Muscle of leg (tissue), 11 donors: Measurements from ENCODE around the gene DCST2. TPM values are rescaled to one million over a fixed set of nuclear protein-coding genes. Genes with fewer than 3 reads are reported as not detected.

Source experiments
- DNase-seq: peaks from one replicate; pipeline ENCODE4 v3.0.0; 2013
- H3K27ac ChIP-seq: one replicate; pipeline ENCODE4 v1.5.1; 2013; ENCODE audit warnings: mild to moderate bottlenecking, low read length, control low read depth
- H3K27me3 ChIP-seq: one replicate; pipeline ENCODE4 v1.6.1; 2013; ENCODE audit warnings: low read length; ENCODE audit not compliant: control insufficient read depth, insufficient read depth
- H3K36me3 ChIP-seq: one replicate; pipeline ENCODE4 v1.6.1; 2013; ENCODE audit warnings: low read length; ENCODE audit not compliant: control insufficient read depth, insufficient read depth
- H3K4me1 ChIP-seq: one replicate; pipeline ENCODE4 v1.6.1; 2013; ENCODE audit warnings: low read length; ENCODE audit not compliant: control insufficient read depth, insufficient read depth
- H3K4me3 ChIP-seq: one replicate; pipeline ENCODE4 v1.5.1; 2013; ENCODE audit warnings: low read length, control low read depth
- H3K9me3 ChIP-seq: replicated peaks from 2 replicates; pipeline ENCODE4 v1.6.1; 2013; ENCODE audit warnings: low read depth, low read length; ENCODE audit not compliant: control insufficient read depth
- WGBS: methylation state at CpG from one replicate; pipeline ENCODE4 v1.1.5; 2013; ENCODE audit warnings: missing lambda C conversion rate; ENCODE audit not compliant: insufficient coverage; 5-methylcytosine and 5-hydroxymethylcytosine counted together
- polyA plus RNA-seq, 8 donors: library from polyadenylated mRNA; unstranded; fragments of 120-200 nt; gene quantifications; one replicate each; pipeline versions ENCODE4 v1.2.1 to v1.2.3, GENCODE V29; 2013; ENCODE audit warnings: inconsistent platforms in 1 of 8, low replicate concordance in 1 of 8; ENCODE audit not compliant: insufficient read length in 8 of 8, insufficient read depth in 1 of 8
- total RNA-seq: library from RNA; stranded (reverse); fragments of 120-200 nt; gene quantifications from one replicate; pipeline ENCODE4 v1.2.4, GENCODE V29; 2013

DCST2 gene
- total and polyA plus RNA-seq, 9 donors = 0.49 to 1.6 (median 0.78) TPM

DNA sequence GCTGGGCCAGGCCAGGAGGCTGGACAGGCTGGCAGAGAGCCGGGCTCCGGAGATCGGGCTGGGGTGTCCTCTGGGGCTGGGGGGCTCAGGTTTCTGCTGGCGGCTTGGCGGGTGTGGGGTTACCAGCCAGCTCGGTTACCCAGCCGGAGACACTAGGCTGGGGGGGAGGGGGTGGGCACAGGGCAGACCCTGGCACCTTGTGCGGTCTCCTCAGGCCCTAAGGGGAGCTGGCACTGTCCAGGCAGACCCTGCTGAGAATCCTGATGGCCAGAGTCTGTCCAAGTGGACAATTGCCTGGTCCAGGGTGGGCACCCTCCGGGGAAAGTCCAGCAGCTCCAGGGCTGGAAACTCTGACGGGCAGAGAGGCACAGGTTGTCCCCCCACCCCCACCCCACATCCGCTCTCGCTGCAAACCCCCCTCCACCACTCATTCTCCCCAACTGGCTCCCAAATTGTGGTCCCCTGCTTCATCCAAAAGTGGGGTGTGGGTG lies 24.3 kb downstream of the DCST2 start:
- WGBS = 74% methylated on average over 8 of the region's 12 CpGs

DNA sequence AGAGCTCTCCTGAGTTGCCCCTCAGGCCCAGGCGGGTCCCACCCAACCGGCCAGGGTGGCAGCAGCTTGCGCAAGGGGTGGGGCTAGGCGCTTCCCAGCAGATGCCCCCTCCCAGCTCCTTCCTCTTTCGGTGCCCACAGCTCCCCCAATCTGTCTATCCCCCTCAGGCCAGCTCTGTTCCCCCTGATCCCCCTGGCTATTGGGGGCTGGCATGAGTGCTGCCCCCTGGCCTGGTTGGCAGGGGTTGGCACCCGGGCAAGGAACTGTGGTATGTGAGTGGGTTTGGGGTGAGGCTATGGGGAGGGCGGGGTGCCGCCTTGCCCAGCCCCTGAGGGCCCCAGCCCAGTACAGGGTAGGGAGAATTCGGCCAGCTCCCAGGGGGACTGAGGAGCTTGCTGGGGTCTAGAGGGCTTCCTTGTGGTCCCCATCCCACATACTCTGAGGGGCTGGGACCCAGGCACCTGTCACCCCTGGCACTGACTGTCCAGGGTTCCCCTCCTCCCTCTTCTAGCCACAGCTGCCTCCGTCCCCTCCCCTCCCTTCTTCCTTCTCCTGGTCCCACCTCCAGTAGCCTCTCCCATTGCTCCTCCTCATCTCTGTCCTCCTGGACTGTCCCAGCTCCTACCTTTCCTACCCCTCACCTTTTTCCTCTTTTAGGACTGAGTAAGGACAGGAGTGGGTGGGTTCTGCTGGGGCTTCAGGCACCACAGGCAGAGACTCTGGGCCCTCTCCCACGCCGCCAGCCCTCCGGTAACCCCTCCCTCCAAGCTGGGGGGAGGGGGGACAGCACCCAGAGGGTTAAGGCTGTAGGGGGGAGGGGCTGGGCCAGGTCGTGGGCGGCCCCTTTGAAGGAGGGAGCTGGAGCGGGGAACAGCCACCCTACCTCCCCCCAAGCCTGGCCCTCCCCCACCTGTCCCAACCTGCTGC lies 25.3 kb downstream of the DCST2 start:
- DNase-seq = no peak
- H3K4me3 ChIP-seq = peak overlapping the region; percentile 15
- no peaks in the 10 kb centered on the region for H3K27me3 ChIP-seq
- H3K9me3 ChIP-seq = no peaks in the 10 kb centered on the region
- WGBS = 60% methylated on average over 7 of the region's 16 CpGs
- no peak overlapping the region for H3K27ac ChIP-seq
- H3K36me3 ChIP-seq = no peaks in the 10 kb centered on the region
- H3K4me1 ChIP-seq = peaks cover 76% of the 10 kb centered on the region

More for the DNA sequence above, 24.3 kb downstream of the DCST2 start:
- Histone ChIP-seq H3K9me3 (no peaks in the 10 kb centered on the region), H3K36me3 (peaks cover 4% of the 10 kb centered on the region), H3K27ac (no peak overlapping the region), H3K27me3 (no peaks in the 10 kb centered on the region), H3K4me1 (peaks cover 67% of the 10 kb centered on the region), H3K4me3 (no peak overlapping the region)
- no peak for DNase-seq

DNA sequence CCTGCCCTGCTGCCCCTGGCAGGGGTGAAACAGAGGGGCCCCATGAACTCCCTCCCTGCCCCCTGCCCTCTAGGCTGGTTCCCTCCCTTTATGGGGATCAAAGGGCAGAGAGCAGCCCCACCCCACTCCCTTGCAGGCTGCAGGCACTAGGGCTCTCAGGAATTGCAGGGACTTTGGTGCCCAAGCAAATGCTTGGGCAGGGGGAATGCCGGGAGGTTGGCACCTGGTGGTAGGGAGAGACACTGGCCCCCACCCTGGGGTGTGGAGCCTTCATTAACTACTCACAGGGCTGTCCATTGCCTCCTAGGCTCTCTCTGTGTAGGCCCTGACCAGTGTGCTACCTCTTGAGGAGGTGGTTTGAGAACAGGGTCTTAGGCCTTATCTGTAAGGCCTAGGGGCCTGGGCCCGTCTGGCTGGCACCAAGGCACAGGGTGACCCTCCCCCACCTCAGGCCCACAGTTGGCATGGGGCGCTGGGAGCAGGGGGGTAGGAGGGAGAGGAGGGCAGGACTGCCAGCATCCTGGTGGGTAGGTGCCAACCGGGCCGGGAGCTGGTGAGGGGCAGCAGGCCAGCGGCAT lies 26.2 kb downstream of the DCST2 start:
- H3K27me3 ChIP-seq = no peaks in the 10 kb centered on the region
- H3K9me3 ChIP-seq = no peaks in the 10 kb centered on the region
- H3K27ac ChIP-seq = no peak overlapping the region
- WGBS = 73% methylated on average over 4 of the region's 6 CpGs
- H3K4me3 ChIP-seq = no peak overlapping the region
- H3K36me3 ChIP-seq = no peaks in the 10 kb centered on the region
- no peak for DNase-seq
- H3K4me1 ChIP-seq = peaks cover 77% of the 10 kb centered on the region

- Histone ChIP-seq H3K36me3 (no peaks in the 10 kb centered on the region), H3K4me1 (peaks cover 72% of the 10 kb centered on the region), H3K9me3 (no peaks in the 10 kb centered on the region), H3K4me3 (no peak overlapping the region), H3K27ac (no peak overlapping the region), H3K27me3 (no peaks in the 10 kb centered on the region)
- WGBS = 31% methylated on average over 2 of the region's 2 CpGs
- DNase-seq = peak; percentile 78
These were observed 26.9 kb downstream of the DCST2 start for GRCh38 chr1:155006601-155007101.

GRCh38 chr1:155005076-155006011 lies 28.2 kb downstream of the DCST2 start:
- no peak for DNase-seq
- WGBS = no CpG with 5 or more reads among the region's 17 CpGs
- Histone ChIP-seq H3K4me3 (no peak overlapping the region), H3K36me3 (no peaks in the 10 kb centered on the region), H3K27ac (peak overlapping the region; percentile 95), H3K27me3 (no peaks in the 10 kb centered on the region), H3K4me1 (peaks cover 74% of the 10 kb centered on the region), H3K9me3 (no peaks in the 10 kb centered on the region)

- WGBS = 36% methylated on average over 2 of the region's 5 CpGs
- H3K27me3 ChIP-seq = no peaks in the 10 kb centered on the region
- peaks cover 82% of the 10 kb centered on the region for H3K4me1 ChIP-seq
- H3K9me3 ChIP-seq = no peaks in the 10 kb centered on the region
- DNase-seq = no peak
- peak overlapping the region; percentile 70 for H3K4me3 ChIP-seq
- H3K36me3 ChIP-seq = no peaks in the 10 kb centered on the region
- peak overlapping the region; percentile 95 for H3K27ac ChIP-seq
These were observed 29.1 kb downstream of the DCST2 start for GRCh38 chr1:155004352-155005075.

- Histone ChIP-seq H3K9me3 (no peaks in the 10 kb centered on the region), H3K36me3 (no peaks in the 10 kb centered on the region), H3K4me3 (peak overlapping the region; percentile 70), H3K27me3 (no peaks in the 10 kb centered on the region), H3K4me1 (peaks cover 82% of the 10 kb centered on the region), H3K27ac (peak overlapping the region; percentile 95)
- WGBS = 2% methylated on average over 8 of the region's 34 CpGs
- peak; percentile 82 for DNase-seq
These were observed 29.7 kb downstream of the DCST2 start for GRCh38 chr1:155003766-155004351.

GRCh38 chr1:155003227-155003765 lies 30.3 kb downstream of the DCST2 start:
- DNase-seq = peak; percentile 70
- no peaks in the 10 kb centered on the region for H3K36me3 ChIP-seq

More at GRCh38 chr1:155003227-155003765, 30.3 kb downstream of the DCST2 start:
- H3K4me1 ChIP-seq = peaks cover 79% of the 10 kb centered on the region
- peak overlapping the region; percentile 95 for H3K27ac ChIP-seq
- no peaks in the 10 kb centered on the region for H3K27me3 ChIP-seq
- under 1% methylated on average over 19 of the region's 37 CpGs for WGBS
- H3K4me3 ChIP-seq = peak overlapping the region; percentile 70
- no peaks in the 10 kb centered on the region for H3K9me3 ChIP-seq
